HG03521 (cell line): ENCODE data around the gene CERS4.

Experiments used
- ATAC-seq: cut with Tn5 transposase; IDR thresholded peaks from one replicate; pipeline ENCODE4 v1.9.1; 2021; ENCODE audit warnings: mild to moderate bottlenecking, moderate library complexity; ENCODE audit not compliant: unreplicated experiment

CERS4 gene

GRCh38 chr19:8311461-8312260, 102.5 kb downstream of the CERS4 start:
- ATAC-seq: no peak
